Measurements from ENCODE around the gene TCF4. TPM values are rescaled to one million over a fixed set of nuclear protein-coding genes. Genes with fewer than 3 reads are reported as not detected.

The TCF4 gene
- total and polyA plus RNA-seq, 7 donors: 3.5 to 149 (median 106) TPM

DNA sequence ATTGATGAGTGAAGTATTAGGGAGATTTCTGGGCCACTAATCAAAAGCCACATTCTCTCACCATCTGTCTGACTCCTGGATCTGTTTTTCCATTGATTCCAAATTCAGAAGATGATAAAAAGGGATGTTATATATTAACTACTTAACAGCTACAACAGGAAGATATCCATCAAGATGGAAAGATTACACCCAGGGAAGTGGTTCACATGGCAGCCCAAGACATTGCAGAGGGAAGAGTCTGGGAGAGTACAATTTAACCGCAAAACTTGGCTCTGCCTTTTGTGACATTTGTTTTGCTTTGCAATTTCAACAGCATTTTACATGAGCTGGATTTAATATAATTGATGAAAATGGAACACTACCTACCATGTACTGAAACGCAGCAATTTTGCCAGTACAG, 22.5 kb upstream of the TCF4 start:
- 87 to 91% methylated on average over 2 of the region's 2 CpGs for WGBS, 2 donors
- Histone ChIP-seq H3K4me1 (no peaks in the 10 kb centered on the region), H3K27ac (no peak overlapping the region), H3K36me3 (no peaks in the 10 kb centered on the region), H3K9me3 (no peaks in the 10 kb centered on the region), H3K4me3 (no peak overlapping the region), H3K27me3 (no peaks in the 10 kb centered on the region)
- intact Hi-C loops (cut with DNase I): no loop called here
- TF ChIP-seq EP300 (IDR thresholded peaks at IDR 0.05) (no peak), CTCF (IDR thresholded peaks at IDR 0.05) (no peak), POLR2A (IDR thresholded peaks at IDR 0.05) (no peak), POLR2AphosphoS5 (IDR thresholded peaks at IDR 0.05) (no peak)
- DNase-seq: no peak

- Histone ChIP-seq H3K9me3 (no peaks in the 10 kb centered on the region), H3K4me1 (no peaks in the 10 kb centered on the region), H3K36me3 (no peaks in the 10 kb centered on the region), H3K27ac (no peak overlapping the region), H3K27me3 (no peaks in the 10 kb centered on the region), H3K4me3 (no peak overlapping the region)
- 75 to 88% methylated on average over 6 of the region's 6 CpGs for WGBS, 2 donors
- TF ChIP-seq CTCF (IDR thresholded peaks at IDR 0.05) (no peak), EP300 (IDR thresholded peaks at IDR 0.05) (no peak), POLR2A (IDR thresholded peaks at IDR 0.05) (no peak), POLR2AphosphoS5 (IDR thresholded peaks at IDR 0.05) (no peak)
- intact Hi-C loops (cut with DNase I): no loop called here
- DNase-seq: no peak
These were observed 21.3 kb upstream of the TCF4 start for GRCh38 chr18:55609160-55609825.

GRCh38 chr18:55608497-55608896, 20.5 kb upstream of the TCF4 start:
- Histone ChIP-seq H3K27ac (no peak overlapping the region), H3K4me3 (no peak overlapping the region), H3K4me1 (no peaks in the 10 kb centered on the region), H3K27me3 (no peaks in the 10 kb centered on the region), H3K9me3 (no peaks in the 10 kb centered on the region), H3K36me3 (no peaks in the 10 kb centered on the region)
- no peak for TF ChIP-seq EP300 (IDR thresholded peaks at IDR 0.05)
- TF ChIP-seq POLR2A (IDR thresholded peaks at IDR 0.05): no peak
- TF ChIP-seq POLR2AphosphoS5 (IDR thresholded peaks at IDR 0.05): no peak
- TF ChIP-seq CTCF (IDR thresholded peaks at IDR 0.05): no peak
- 93 to 95% methylated on average over 4 of the region's 4 CpGs for WGBS, 2 donors
- intact Hi-C loops (cut with DNase I): no loop called here
- DNase-seq: no peak

GRCh38 chr18:55607773-55608172, 19.8 kb upstream of the TCF4 start:
- no peak for DNase-seq
- Histone ChIP-seq H3K4me1 (no peaks in the 10 kb centered on the region), H3K9me3 (no peaks in the 10 kb centered on the region), H3K4me3 (no peak overlapping the region), H3K36me3 (no peaks in the 10 kb centered on the region), H3K27ac (no peak overlapping the region), H3K27me3 (no peaks in the 10 kb centered on the region)
- WGBS, 2 donors: 43 to 82% methylated on average over 2 of the region's 2 CpGs
- TF ChIP-seq POLR2AphosphoS5 (IDR thresholded peaks at IDR 0.05) (no peak), POLR2A (IDR thresholded peaks at IDR 0.05) (no peak), CTCF (IDR thresholded peaks at IDR 0.05) (no peak), EP300 (IDR thresholded peaks at IDR 0.05) (no peak)
- intact Hi-C loops (cut with DNase I): no loop called here

Measured in sigmoid colon (tissue), 7 donors.